GM21786 (cell line): Measurements from ENCODE around the gene RTN4IP1.
"Not testable (repeated sequence)": the region's sequence is repeated elsewhere in the genome, so short reads cannot be mapped to it uniquely, and the experiment has no call there.

Experiments
- ATAC-seq: cut with Tn5 transposase; IDR thresholded peaks from one replicate; pipeline ENCODE4 v1.9.1; 2021; ENCODE audit not compliant: unreplicated experiment

RTN4IP1 gene

GRCh38 chr6:106586815-106587415 is 42.4 kb downstream of the RTN4IP1 start:
- ATAC-seq = no peak

- no peak for ATAC-seq
Measured at GRCh38 chr6:106581468-106581867, 47.8 kb downstream of the RTN4IP1 start.

- ATAC-seq = no peak
Measured at GRCh38 chr6:106579281-106579680, 50.0 kb downstream of the RTN4IP1 start.

- ATAC-seq = no peak
Measured at GRCh38 chr6:106574741-106575458, 54.4 kb downstream of the RTN4IP1 start.

- no peak for ATAC-seq
Measured at GRCh38 chr6:106572875-106573585, 56.3 kb downstream of the RTN4IP1 start.

GRCh38 chr6:106572436-106572835 is 56.9 kb downstream of the RTN4IP1 start:
- no peak for ATAC-seq

GRCh38 chr6:106569428-106569827 is 59.9 kb downstream of the RTN4IP1 start:
- no peak for ATAC-seq

- ATAC-seq = no peak
Measured at GRCh38 chr6:106568530-106568929, 60.8 kb downstream of the RTN4IP1 start.

- no peak for ATAC-seq
Measured at GRCh38 chr6:106564476-106564875, 64.8 kb downstream of the RTN4IP1 start.

GRCh38 chr6:106563614-106564013 is 65.7 kb downstream of the RTN4IP1 start:
- ATAC-seq = no peak

- ATAC-seq = no peak
Measured at GRCh38 chr6:106561686-106562405, 67.5 kb downstream of the RTN4IP1 start.

GRCh38 chr6:106560996-106561685 is 68.2 kb downstream of the RTN4IP1 start:
- ATAC-seq = no peak

GRCh38 chr6:106559659-106560058 is 69.6 kb downstream of the RTN4IP1 start:
- ATAC-seq = not testable (repeated sequence)

- ATAC-seq = no peak
Measured at GRCh38 chr6:106558364-106558763, 70.9 kb downstream of the RTN4IP1 start.

- ATAC-seq = no peak
Measured at GRCh38 chr6:106557837-106558236, 71.5 kb downstream of the RTN4IP1 start.

- no peak for ATAC-seq
Measured at GRCh38 chr6:106556368-106556960, 72.8 kb downstream of the RTN4IP1 start.

GRCh38 chr6:106555767-106556166 is 73.5 kb downstream of the RTN4IP1 start:
- no peak for ATAC-seq

GRCh38 chr6:106553440-106553839 is 75.9 kb downstream of the RTN4IP1 start:
- no peak for ATAC-seq

GRCh38 chr6:106551155-106551554 is 78.1 kb downstream of the RTN4IP1 start:
- no peak for ATAC-seq

- ATAC-seq = no peak
Measured at GRCh38 chr6:106549521-106549920, 79.8 kb downstream of the RTN4IP1 start.
